Measurements from ENCODE around the gene MAP3K14.
A peak's percentile ranks its signal among the peaks of the same experiment; 100 is the strongest.

DNA sequence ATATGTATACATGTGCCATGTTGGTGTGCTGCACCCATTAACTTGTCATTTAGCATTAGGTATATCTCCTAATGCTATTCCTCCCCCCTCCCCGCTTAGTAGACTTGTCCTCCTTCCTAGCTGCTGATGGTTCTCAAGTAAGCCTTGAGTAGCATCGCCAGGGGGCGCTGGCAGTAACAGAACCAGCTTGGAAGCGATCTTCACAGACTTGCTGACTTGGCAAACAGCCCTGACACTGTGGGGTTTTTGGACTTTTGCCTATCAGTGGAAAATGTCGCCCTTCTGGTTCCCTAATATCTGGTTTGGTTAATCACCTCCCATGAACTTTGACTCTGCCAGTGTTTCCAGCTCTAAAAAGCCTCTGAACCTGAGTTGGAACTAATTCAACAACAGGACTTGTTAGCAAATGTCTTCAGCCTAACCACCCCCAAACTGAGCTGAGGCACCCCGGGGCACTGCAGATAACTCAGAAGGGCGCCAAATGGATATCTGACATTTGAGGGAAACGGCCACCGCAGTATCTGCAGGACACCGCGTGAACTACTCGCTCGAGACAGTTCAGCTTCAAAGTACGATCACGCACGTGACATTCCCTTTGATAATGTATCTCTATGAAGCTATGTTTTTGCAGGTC lies 39.5 kb downstream of the MAP3K14 start:
- peak; percentile 95 for TF ChIP-seq CTCF (conservative IDR thresholded peaks at IDR 0.05)
- TF ChIP-seq EZH2 (IDR thresholded peaks at IDR 0.05; ENCODE audit: low read depth) = no peak
